T-helper 2 cell treated with Interferon-gamma antibody and Interleukin-4, amounts not matched to agents 5 μg/mL and 100 μg/mL, for 36 hours (primary cell): ENCODE data around the gene DYRK1A.
"Not testable (repeated sequence)": the region's sequence is repeated elsewhere in the genome, so short reads cannot be mapped to it uniquely, and the experiment has no call there.

ENCODE experiments used
- DNase-seq: peaks from one replicate; pipeline ENCODE4 v3.0.0; 2021; ENCODE audit warnings: low spot score
- H3K27ac Mint-ChIP-seq: one replicate; pipeline ENCODE4 v1.8.0; 2021; ENCODE audit warnings: mild to moderate bottlenecking, mixed read lengths
- H3K27me3 Mint-ChIP-seq: one replicate; pipeline ENCODE4 v1.8.0; 2021; ENCODE audit warnings: low read depth, mixed read lengths
- H3K36me3 Mint-ChIP-seq: one replicate; pipeline ENCODE4 v1.8.0; 2021; ENCODE audit warnings: low read depth, mixed read lengths
- H3K4me1 Mint-ChIP-seq: one replicate; pipeline ENCODE4 v1.8.0; 2021; ENCODE audit warnings: low read depth, mixed read lengths
- H3K4me3 Mint-ChIP-seq: one replicate; pipeline ENCODE4 v1.8.0; 2022; ENCODE audit warnings: mild to moderate bottlenecking, moderate library complexity, mixed read lengths
- H3K9me3 Mint-ChIP-seq: one replicate; pipeline ENCODE4 v1.8.0; 2021; ENCODE audit warnings: mixed read lengths

The DYRK1A gene

GRCh38 chr21:37524944-37525343 lies 158.4 kb downstream of the DYRK1A start:
- not testable (repeated sequence) for H3K4me3 Mint-ChIP-seq, DNase-seq, H3K36me3 Mint-ChIP-seq, H3K4me1 Mint-ChIP-seq, H3K9me3 Mint-ChIP-seq, H3K27ac Mint-ChIP-seq, H3K27me3 Mint-ChIP-seq

- Mint-ChIP-seq H3K36me3 (no peaks in the 10 kb centered on the region), H3K9me3 (no peaks in the 10 kb centered on the region), H3K4me3 (no peak overlapping the region), H3K27me3 (peaks cover 6% of the 10 kb centered on the region), H3K4me1 (peaks cover 4% of the 10 kb centered on the region), H3K27ac (no peak overlapping the region)
- no peak for DNase-seq
These were observed 159.2 kb downstream of the DYRK1A start for GRCh38 chr21:37525810-37526209.

- DNase-seq: no peak
- no peak overlapping the region for H3K4me3 Mint-ChIP-seq
- H3K9me3 Mint-ChIP-seq: no peaks in the 10 kb centered on the region
- peaks cover 4% of the 10 kb centered on the region for H3K4me1 Mint-ChIP-seq
- H3K36me3 Mint-ChIP-seq: no peaks in the 10 kb centered on the region
- peaks cover 6% of the 10 kb centered on the region for H3K27me3 Mint-ChIP-seq
- H3K27ac Mint-ChIP-seq: no peak overlapping the region
These were observed 160.5 kb downstream of the DYRK1A start for GRCh38 chr21:37527103-37527502.

DNA sequence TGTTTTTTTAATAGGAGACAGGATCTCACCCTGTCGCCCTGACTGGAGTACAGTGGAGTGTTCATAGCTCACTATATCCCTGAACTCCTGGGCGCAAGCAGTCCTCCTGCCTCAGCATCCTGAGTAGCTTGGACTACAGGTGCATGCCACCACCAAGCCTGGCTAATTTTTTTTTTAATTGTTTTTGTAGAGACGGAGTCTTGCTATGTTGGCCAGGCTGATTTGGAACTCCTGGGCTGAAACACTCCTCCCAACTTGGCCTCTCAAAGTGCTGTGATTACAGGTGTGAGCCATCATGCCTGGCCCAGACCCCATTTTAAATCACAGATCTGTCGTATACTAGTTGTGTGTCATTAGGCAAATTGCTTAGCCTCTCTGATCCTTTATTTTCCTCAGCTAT lies 161.1 kb downstream of the DYRK1A start:
- Mint-ChIP-seq H3K36me3 (no peaks in the 10 kb centered on the region), H3K9me3 (no peaks in the 10 kb centered on the region), H3K4me1 (peaks cover 1% of the 10 kb centered on the region), H3K27me3 (peaks cover 6% of the 10 kb centered on the region), H3K27ac (no peak overlapping the region), H3K4me3 (no peak overlapping the region)
- no peak for DNase-seq

GRCh38 chr21:37528150-37528937 lies 161.8 kb downstream of the DYRK1A start:
- no peak for DNase-seq
- no peaks in the 10 kb centered on the region for H3K9me3 Mint-ChIP-seq
- H3K4me3 Mint-ChIP-seq: no peak overlapping the region
- H3K36me3 Mint-ChIP-seq: no peaks in the 10 kb centered on the region
- H3K4me1 Mint-ChIP-seq: no peaks in the 10 kb centered on the region
- H3K27me3 Mint-ChIP-seq: peaks cover 6% of the 10 kb centered on the region
- H3K27ac Mint-ChIP-seq: no peak overlapping the region

DNA sequence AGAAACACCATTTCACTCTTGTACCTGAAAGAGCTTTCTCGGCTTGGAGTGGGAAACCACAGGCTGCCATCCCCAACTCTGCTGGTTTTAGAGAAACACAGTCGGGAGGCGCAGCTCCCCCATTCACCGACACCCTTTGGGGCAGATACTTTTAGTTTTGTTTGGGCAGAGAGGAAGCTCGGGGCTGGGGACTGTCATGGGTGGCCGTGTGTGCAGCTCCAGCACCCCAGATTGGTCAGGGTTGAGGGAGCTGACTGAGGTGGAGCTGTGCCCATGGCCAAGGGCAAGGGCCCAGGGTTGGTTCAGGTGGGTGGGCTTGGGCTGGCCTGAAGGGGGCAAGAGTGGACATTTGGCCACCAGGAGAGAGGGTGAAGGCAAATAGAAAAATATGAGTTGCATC lies 163.1 kb downstream of the DYRK1A start:
- Mint-ChIP-seq H3K36me3 (no peaks in the 10 kb centered on the region), H3K4me3 (no peak overlapping the region), H3K27ac (no peak overlapping the region), H3K9me3 (no peaks in the 10 kb centered on the region), H3K4me1 (no peaks in the 10 kb centered on the region), H3K27me3 (peaks cover 11% of the 10 kb centered on the region)
- DNase-seq: no peak

DNA sequence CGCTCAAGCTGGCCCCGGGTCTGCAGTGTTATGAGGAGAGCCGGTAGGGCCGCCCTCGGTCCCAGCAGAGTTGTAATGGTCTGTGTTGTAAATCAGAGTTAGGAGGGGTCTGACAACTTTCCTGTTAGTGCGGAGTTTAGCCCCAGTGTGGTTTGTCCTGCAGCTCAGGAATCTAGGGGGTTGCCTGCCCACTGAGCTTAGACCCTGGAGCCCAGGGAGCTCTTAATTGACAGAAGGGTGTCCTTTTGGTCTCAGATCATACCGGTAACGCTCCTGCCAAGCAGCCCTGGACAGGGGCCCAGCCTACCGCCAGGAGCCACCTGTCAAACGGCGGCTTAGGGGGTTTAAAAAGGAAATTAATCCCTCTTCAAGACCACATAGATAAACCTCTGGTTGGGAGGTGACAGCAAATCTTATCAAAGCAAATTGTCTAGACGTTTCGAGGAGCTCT lies 164.4 kb downstream of the DYRK1A start:
- Mint-ChIP-seq H3K4me3 (no peak overlapping the region), H3K27me3 (peaks cover 16% of the 10 kb centered on the region), H3K36me3 (no peaks in the 10 kb centered on the region), H3K27ac (no peak overlapping the region), H3K4me1 (no peaks in the 10 kb centered on the region), H3K9me3 (no peaks in the 10 kb centered on the region)
- no peak for DNase-seq

DNA sequence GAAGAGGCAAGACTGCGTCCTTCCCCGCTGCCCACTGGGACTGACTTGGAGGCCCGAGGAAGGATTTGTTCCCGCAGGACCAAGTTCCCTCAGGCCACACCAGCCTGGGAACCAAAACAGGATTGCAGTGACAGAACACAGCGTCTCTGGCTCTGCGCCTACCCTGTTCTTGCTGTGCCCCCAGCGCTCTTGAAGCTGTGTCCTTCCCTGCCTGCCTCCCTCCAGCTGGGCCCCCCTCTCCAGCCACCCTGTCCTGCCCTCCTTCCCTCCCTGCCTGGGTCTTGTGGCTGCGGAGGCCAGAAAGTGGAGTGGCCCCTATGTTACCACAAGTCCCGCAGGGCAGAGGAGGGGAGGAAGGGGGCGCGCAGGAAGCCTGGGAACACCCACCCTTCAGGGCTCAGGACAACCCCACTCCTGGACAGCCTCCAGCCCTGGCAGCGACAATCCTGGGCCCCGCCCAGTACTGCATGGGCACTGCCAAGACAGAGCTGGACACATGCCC lies 164.9 kb downstream of the DYRK1A start:
- Mint-ChIP-seq H3K27me3 (peaks cover 17% of the 10 kb centered on the region), H3K4me3 (no peak overlapping the region), H3K36me3 (no peaks in the 10 kb centered on the region), H3K27ac (no peak overlapping the region), H3K4me1 (no peaks in the 10 kb centered on the region), H3K9me3 (peaks cover 1% of the 10 kb centered on the region)
- no peak for DNase-seq

DNA sequence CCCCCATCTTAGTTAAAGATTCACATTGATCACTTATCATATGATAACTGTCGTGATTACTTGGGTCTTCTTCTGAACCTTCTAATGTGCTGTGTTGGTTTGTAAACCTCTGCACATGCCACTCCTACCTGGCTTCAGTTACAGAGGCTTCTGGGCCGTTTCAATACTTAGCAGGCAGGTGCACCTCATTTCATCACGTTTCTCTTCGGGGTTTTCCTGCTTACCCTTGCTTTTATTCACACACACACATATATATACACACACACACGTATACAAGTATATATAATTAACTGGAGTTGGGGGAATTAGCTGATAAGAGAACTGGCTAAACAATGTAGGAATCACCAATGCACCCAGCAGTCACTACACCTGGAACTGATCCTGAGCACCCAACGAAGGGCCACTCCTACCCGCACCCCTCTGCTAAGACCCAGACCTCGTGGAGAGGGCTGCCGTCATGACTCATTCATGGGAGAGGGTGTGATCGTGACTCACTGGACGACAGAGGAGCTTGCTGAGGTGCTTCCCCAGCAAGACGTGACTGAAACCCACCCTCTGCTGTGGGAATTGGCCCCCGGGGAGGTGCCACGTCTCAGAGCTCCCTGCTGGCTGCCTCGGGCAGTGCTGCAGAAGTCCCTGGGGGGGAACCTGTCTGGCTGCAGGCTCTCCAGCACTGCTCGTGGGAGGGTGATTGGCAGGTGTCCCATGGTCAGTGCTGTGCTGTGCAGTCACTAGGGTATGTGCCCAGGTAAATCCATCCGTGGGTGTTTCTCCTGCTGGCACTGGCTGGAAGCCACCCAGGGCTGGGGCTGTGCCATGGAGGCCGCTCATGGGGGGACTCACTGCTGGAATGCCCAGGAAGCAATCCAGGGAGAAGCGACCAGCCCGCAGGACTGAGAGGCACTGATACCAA lies 166.6 kb downstream of the DYRK1A start:
- no peak overlapping the region for H3K4me3 Mint-ChIP-seq
- no peak for DNase-seq
- H3K27ac Mint-ChIP-seq: no peak overlapping the region
- no peaks in the 10 kb centered on the region for H3K4me1 Mint-ChIP-seq
- no peaks in the 10 kb centered on the region for H3K36me3 Mint-ChIP-seq
- peaks cover 18% of the 10 kb centered on the region for H3K27me3 Mint-ChIP-seq
- peaks cover 8% of the 10 kb centered on the region for H3K9me3 Mint-ChIP-seq

- Mint-ChIP-seq H3K9me3 (peaks cover 8% of the 10 kb centered on the region), H3K27me3 (peaks cover 21% of the 10 kb centered on the region), H3K36me3 (no peaks in the 10 kb centered on the region), H3K27ac (no peak overlapping the region), H3K4me1 (no peaks in the 10 kb centered on the region), H3K4me3 (no peak overlapping the region)
- DNase-seq: no peak
These were observed 167.9 kb downstream of the DYRK1A start for GRCh38 chr21:37534431-37534830.

DNA sequence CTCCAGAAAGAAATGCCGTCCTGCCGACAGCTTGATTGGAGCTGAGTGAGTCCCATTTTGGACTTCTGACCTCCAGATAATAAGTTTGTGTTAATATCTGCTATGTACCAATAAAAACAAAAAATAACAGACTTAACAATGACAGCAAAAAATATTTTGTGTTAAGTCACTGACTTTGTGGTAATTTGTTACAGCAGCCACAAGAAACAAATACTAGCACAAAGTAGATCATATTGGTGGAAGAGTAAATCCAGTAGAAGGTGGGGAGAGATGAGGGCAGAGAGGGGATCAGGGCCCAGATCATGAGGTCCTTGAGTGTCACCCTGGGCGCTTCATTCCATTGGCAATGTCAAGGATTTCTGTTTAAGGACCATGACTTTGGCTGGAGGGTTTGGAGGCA lies 168.6 kb downstream of the DYRK1A start:
- Mint-ChIP-seq H3K27ac (no peak overlapping the region), H3K4me1 (no peaks in the 10 kb centered on the region), H3K36me3 (no peaks in the 10 kb centered on the region), H3K9me3 (peaks cover 8% of the 10 kb centered on the region), H3K4me3 (no peak overlapping the region), H3K27me3 (peaks cover 16% of the 10 kb centered on the region)
- no peak for DNase-seq

GRCh38 chr21:37535672-37536071 lies 169.1 kb downstream of the DYRK1A start:
- Mint-ChIP-seq H3K27ac (no peak overlapping the region), H3K27me3 (peaks cover 15% of the 10 kb centered on the region), H3K36me3 (no peaks in the 10 kb centered on the region)

DNA sequence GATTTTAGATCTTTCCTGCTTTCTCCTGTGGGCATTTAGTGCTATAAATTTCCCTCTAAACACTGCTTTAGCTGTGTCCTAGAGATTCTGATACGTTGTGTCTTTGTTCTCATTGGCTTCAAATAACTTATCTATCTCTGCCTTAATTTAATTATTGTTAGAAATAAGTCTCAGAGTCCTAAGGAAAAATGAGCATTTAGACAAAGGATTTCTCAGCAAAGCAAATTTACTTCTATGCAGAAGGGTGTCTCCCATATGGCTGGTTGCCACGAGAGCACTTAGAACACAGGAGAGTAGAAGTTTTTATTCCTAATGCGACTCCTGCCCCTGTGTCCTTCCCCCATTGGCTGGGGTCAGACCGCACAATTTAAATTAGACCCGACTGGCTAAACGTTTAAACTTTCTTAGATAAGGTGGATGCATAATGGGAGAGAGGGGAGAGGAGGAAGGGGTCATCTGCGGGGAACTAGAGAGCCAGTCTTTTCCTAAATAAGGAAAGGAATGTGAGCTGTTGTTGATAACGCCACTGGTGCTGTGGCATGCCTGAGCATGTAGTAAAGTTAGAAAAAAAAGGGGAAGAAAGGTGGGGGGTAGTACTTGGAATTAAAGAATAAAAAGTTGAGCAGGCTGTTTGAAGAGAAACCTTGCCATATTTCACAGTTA lies 170.2 kb downstream of the DYRK1A start:
- H3K4me1 Mint-ChIP-seq: no peaks in the 10 kb centered on the region
- H3K9me3 Mint-ChIP-seq: peaks cover 8% of the 10 kb centered on the region
- no peak overlapping the region for H3K27ac Mint-ChIP-seq
- H3K4me3 Mint-ChIP-seq: no peak overlapping the region
- no peaks in the 10 kb centered on the region for H3K36me3 Mint-ChIP-seq
- H3K27me3 Mint-ChIP-seq: peaks cover 15% of the 10 kb centered on the region
- DNase-seq: no peak

More at GRCh38 chr21:37535672-37536071, 169.1 kb downstream of the DYRK1A start:
- no peak overlapping the region for H3K4me3 Mint-ChIP-seq
- DNase-seq: no peak
- no peaks in the 10 kb centered on the region for H3K4me1 Mint-ChIP-seq
- peaks cover 8% of the 10 kb centered on the region for H3K9me3 Mint-ChIP-seq
